Daoy (cell line): ENCODE results near the gene SEC22A. TPM values are rescaled to one million over a fixed set of nuclear protein-coding genes. Genes with fewer than 3 reads are reported as not detected.

Source experiments
- DNase-seq: peaks from one replicate; pipeline ENCODE4 v3.0.0-alpha.2; 2015; ENCODE audit warnings: low read depth
- total RNA-seq: library from RNA; depleted of rRNA; stranded (reverse); fragments of >200 nt; shearing (Covaris generic); gene quantifications from 2 replicates; pipeline ENCODE4 v1.2.3, GENCODE V29; 2014; rRNA removed

Gene SEC22A
- total RNA-seq, 1 experiment from 2014 or later, result 44.9 TPM

GRCh38 chr3:123302961-123303360 lies 101.2 kb downstream of the SEC22A start:
- DNase-seq, result no peak

GRCh38 chr3:123303976-123304560 lies 102.3 kb downstream of the SEC22A start:
- DNase-seq, result no peak

GRCh38 chr3:123305192-123305591 lies 103.4 kb downstream of the SEC22A start:
- no peak for DNase-seq

GRCh38 chr3:123307064-123307463 lies 105.3 kb downstream of the SEC22A start:
- DNase-seq, result no peak

GRCh38 chr3:123310186-123310585 lies 108.4 kb downstream of the SEC22A start:
- DNase-seq, result no peak

GRCh38 chr3:123310741-123311140 lies 109.0 kb downstream of the SEC22A start:
- DNase-seq, result no peak

- no peak for DNase-seq
Measured at GRCh38 chr3:123311201-123311600, 109.5 kb downstream of the SEC22A start.

GRCh38 chr3:123312331-123313265 lies 110.9 kb downstream of the SEC22A start:
- no peak for DNase-seq

GRCh38 chr3:123313889-123314288 lies 112.1 kb downstream of the SEC22A start:
- DNase-seq, result no peak

- no peak for DNase-seq
Measured at GRCh38 chr3:123314359-123315270, 112.9 kb downstream of the SEC22A start.

- DNase-seq, result no peak
Measured at GRCh38 chr3:123315271-123315595, 113.5 kb downstream of the SEC22A start.

- DNase-seq, result no peak
Measured at GRCh38 chr3:123317716-123318115, 116.0 kb downstream of the SEC22A start.

GRCh38 chr3:123318374-123318773 lies 116.6 kb downstream of the SEC22A start:
- DNase-seq, result no peak

- DNase-seq, result no peak
Measured at GRCh38 chr3:123319760-123320159, 118.0 kb downstream of the SEC22A start.

GRCh38 chr3:123320221-123320620 lies 118.5 kb downstream of the SEC22A start:
- DNase-seq, result no peak

GRCh38 chr3:123321806-123322205 lies 120.1 kb downstream of the SEC22A start:
- no peak for DNase-seq

- DNase-seq, result no peak
Measured at GRCh38 chr3:123322866-123323265, 121.1 kb downstream of the SEC22A start.

Other genes with a start within 250 kb of the SEC22A start
- not detected in 2 replicates for gene SEMA5B, start 174.2 kb upstream of the SEC22A start, total RNA-seq
- gene PDIA5, start 134.9 kb upstream of the SEC22A start, total RNA-seq, result 17.6 and 21.6 TPM in 2 replicates
- 0.06 TPM in 1 of 2 replicates, not detected in the other for gene ADCY5, start 247.1 kb downstream of the SEC22A start, total RNA-seq